ENCODE measurements around the gene HMSD. TPM values are rescaled to one million over a fixed set of nuclear protein-coding genes. Genes with fewer than 3 reads are reported as not detected.

HMSD gene
- total RNA-seq, 1 donor from 2014 or later: 0.11 TPM

DNA sequence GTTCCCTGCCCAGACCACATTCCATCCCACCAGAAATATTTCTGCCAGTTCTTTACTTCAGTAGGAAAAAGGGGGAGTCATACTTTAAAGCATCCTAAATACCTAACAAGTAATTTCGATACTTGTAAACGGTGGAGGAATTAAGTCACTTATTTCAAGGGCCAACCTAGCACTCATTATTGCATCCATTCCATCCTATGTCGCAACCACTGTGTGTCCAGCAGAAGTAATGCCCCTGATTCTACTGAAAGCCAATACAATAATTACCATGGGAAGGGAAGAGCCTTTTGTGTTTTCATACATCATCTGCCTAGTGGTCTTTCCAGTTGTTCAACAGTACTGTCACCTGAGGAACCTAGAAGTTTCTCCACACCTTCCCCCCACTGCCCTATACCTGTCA, 33.3 kb downstream of the HMSD start:
- Mint-ChIP-seq H3K36me3 (ENCODE audit: low read depth) (peaks cover 82% of the 10 kb centered on the region), H3K4me3 (no peak overlapping the region)

DNA sequence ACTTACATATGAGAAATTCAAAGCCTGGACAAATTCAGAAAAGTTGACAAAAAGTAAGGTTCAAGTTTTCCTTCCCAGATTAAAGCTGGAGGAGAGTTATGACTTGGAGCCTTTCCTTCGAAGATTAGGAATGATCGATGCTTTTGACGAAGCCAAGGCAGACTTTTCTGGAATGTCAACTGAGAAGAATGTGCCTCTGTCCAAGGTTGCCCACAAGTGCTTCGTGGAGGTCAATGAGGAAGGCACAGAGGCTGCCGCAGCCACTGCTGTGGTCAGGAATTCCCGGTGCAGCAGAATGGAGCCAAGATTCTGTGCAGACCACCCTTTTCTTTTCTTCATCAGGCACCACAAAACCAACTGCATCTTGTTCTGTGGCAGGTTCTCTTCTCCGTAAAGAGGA, 37.8 kb downstream of the HMSD start:
- Mint-ChIP-seq H3K27me3 (no peaks in the 10 kb centered on the region), H3K27ac (no peak overlapping the region), H3K4me1 (no peaks in the 10 kb centered on the region), H3K4me3 (no peak overlapping the region), H3K36me3 (ENCODE audit: low read depth) (peaks cover 70% of the 10 kb centered on the region), H3K9me3 (no peaks in the 10 kb centered on the region)
- ATAC-seq (ENCODE audit: low read depth) (no peak), DNase-seq (no peak)
- POLR2A ChIA-PET: no interaction called here
- intact Hi-C loops (cut with micrococcal nuclease): no loop called here
- CTCF ChIA-PET: no interaction called here
- TF ChIP-seq, protein P1, sequence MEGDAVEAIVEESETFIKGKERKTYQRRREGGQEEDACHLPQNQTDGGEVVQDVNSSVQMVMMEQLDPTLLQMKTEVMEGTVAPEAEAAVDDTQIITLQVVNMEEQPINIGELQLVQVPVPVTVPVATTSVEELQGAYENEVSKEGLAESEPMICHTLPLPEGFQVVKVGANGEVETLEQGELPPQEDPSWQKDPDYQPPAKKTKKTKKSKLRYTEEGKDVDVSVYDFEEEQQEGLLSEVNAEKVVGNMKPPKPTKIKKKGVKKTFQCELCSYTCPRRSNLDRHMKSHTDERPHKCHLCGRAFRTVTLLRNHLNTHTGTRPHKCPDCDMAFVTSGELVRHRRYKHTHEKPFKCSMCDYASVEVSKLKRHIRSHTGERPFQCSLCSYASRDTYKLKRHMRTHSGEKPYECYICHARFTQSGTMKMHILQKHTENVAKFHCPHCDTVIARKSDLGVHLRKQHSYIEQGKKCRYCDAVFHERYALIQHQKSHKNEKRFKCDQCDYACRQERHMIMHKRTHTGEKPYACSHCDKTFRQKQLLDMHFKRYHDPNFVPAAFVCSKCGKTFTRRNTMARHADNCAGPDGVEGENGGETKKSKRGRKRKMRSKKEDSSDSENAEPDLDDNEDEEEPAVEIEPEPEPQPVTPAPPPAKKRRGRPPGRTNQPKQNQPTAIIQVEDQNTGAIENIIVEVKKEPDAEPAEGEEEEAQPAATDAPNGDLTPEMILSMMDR (IDR thresholded peaks at IDR 0.05): no peak

More for the DNA sequence above, 33.3 kb downstream of the HMSD start:
- DNase-seq (no peak), ATAC-seq (ENCODE audit: low read depth) (no peak)
- no peaks in the 10 kb centered on the region for H3K9me3 Mint-ChIP-seq
- intact Hi-C loops (cut with micrococcal nuclease): no loop called here
- ChIA-PET POLR2A (no interaction called here), CTCF (interaction anchor here (1.0 kb wide), 1 partner anchor 464 kb away, joined by 3 read pairs; no protein-coding TSS in a partner anchor)
- H3K27me3 Mint-ChIP-seq: no peaks in the 10 kb centered on the region
- peaks cover 8% of the 10 kb centered on the region for H3K4me1 Mint-ChIP-seq
- TF ChIP-seq, protein P1 (IDR thresholded peaks at IDR 0.05): no peak
- H3K27ac Mint-ChIP-seq: no peak overlapping the region

DNA sequence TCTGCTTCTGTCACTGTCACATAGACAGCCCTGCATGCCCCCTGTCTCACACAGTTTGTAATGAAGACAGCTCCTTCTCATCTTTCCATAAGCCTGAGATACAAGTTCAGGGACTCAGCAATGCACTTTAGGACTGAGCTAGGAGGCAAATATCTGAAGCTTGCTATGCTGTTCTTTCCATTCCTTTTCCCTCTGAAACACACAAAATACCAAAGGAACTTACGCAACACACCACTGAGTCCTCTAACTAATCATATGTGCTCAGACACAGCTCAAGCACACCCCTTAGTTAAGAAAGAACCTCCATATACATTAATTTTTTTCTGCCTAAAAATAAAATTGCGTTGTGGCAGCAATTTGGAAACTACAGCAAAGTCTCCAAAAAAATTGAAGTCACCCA, 38.6 kb downstream of the HMSD start:
- Mint-ChIP-seq H3K36me3 (ENCODE audit: low read depth) (peaks cover 66% of the 10 kb centered on the region), H3K9me3 (no peaks in the 10 kb centered on the region), H3K27me3 (no peaks in the 10 kb centered on the region), H3K4me3 (no peak overlapping the region), H3K27ac (no peak overlapping the region), H3K4me1 (no peaks in the 10 kb centered on the region)
- DNase-seq (no peak), ATAC-seq (ENCODE audit: low read depth) (no peak)
- intact Hi-C loops (cut with micrococcal nuclease): no loop called here
- POLR2A ChIA-PET: no interaction called here
- TF ChIP-seq, protein P1 (IDR thresholded peaks at IDR 0.05): no peak
- CTCF ChIA-PET: no interaction called here

DNA sequence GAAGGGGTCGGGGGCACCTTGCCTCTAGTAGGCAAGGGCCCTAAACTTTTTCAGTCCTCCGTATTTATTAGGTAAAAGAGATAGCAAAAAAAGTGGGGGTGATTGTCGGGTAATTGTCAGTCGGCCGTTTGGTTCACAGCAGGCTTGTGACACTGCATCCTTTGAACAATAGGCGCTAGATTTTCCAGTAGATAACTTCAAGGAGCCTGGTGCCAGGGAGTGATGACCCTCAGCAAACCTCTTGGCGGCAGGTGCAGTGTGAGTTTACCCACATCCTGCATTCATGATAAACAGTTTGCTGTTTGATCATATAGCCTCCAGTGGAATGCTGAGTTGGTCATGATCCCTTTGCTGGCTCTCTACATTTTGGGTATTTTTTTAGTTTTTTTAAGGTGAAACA, 43.6 kb downstream of the HMSD start:
- no peak for DNase-seq
- peaks cover 33% of the 10 kb centered on the region for H3K36me3 Mint-ChIP-seq (ENCODE audit: low read depth)
- TF ChIP-seq, protein P1 (IDR thresholded peaks at IDR 0.05): no peak
- no peak for ATAC-seq (ENCODE audit: low read depth)
- peaks cover 11% of the 10 kb centered on the region for H3K9me3 Mint-ChIP-seq
- no peak overlapping the region for H3K4me3 Mint-ChIP-seq
- no peaks in the 10 kb centered on the region for H3K27me3 Mint-ChIP-seq
- H3K4me1 Mint-ChIP-seq: no peaks in the 10 kb centered on the region
- POLR2A ChIA-PET: no interaction called here
- intact Hi-C loops (cut with micrococcal nuclease): no loop called here
- H3K27ac Mint-ChIP-seq: no peak overlapping the region
- CTCF ChIA-PET: interaction anchor here (0.8 to 1.1 kb wide), 2 partner anchors 29 to 474 kb away, joined by 4 to 5 read pairs; no protein-coding TSS in a partner anchor

DNA sequence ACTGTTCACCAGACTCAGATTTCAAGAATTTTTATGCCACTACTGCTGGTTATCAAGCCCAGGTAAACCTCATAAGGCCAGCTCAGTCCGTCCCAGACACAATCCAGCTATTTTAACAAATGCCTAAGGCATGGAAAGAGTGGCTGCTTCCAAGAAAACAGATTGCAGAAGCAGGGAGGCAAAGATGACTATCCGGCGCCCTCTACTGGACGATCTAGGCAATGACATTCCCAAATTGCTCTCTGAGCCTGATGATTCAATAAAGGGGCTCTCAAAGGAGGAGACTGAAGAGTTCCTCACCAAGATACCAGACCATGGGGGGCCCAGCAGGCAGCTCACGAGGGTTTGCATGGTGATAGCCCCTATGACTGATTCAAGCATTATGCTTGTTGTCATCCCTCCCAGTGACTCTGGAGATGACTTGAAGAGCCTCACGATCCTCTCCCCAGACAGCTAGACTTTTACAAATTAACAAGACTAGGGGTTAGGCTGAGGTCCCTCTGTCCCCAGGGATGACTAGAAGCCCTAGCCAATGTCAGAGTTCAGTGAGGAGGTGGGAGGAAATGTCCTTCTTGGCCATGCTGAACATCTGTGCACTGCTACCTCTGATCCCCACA, 45.8 kb downstream of the HMSD start:
- ChIA-PET CTCF (interaction anchor here (0.9 to 4.6 kb wide), 4 partner anchors 10 to 476 kb away, joined by 3 to 26 read pairs (median 12); no protein-coding TSS in a partner anchor), POLR2A (no interaction called here)
- ATAC-seq (ENCODE audit: low read depth): peak; percentile 37
- DNase-seq: no peak
- Mint-ChIP-seq H3K4me1 (no peaks in the 10 kb centered on the region), H3K36me3 (ENCODE audit: low read depth) (peaks cover 23% of the 10 kb centered on the region), H3K27me3 (no peaks in the 10 kb centered on the region), H3K4me3 (no peak overlapping the region), H3K9me3 (peaks cover 11% of the 10 kb centered on the region), H3K27ac (no peak overlapping the region)
- TF ChIP-seq, protein P1 (IDR thresholded peaks at IDR 0.05): peak; percentile 19
- intact Hi-C loops (cut with micrococcal nuclease): loop anchor here (1.0 kb wide), 2 partner anchors 32 to 477 kb away; no protein-coding TSS in a partner anchor
